ENCODE measurements around the gene PPIL6.

The PPIL6 gene

GRCh38 chr6:109440331-109441068 lies at the start of gene PPIL6, which contains the start of gene SMPD2:
Gene PPIL6, minus strand, starts transcription at chr6:109440628. Its CDS starts 38 bp downstream, at chr6:109440590.
Gene SMPD2, plus strand, starts transcription at chr6:109440724. Its CDS starts 398 bp downstream, at chr6:109441122.
- DNase-seq (ENCODE audit: low spot score): peak; percentile 69

GRCh38 chr6:109488001-109488400 lies 47.6 kb upstream of the PPIL6 start:
- DNase-seq (ENCODE audit: low spot score): no peak

GRCh38 chr6:109486068-109486467 lies 45.6 kb upstream of the PPIL6 start:
- DNase-seq (ENCODE audit: low spot score): no peak

- DNase-seq (ENCODE audit: low spot score): no peak
Observed at GRCh38 chr6:109485266-109485935, 45.0 kb upstream of the PPIL6 start.

GRCh38 chr6:109484122-109484521 lies 43.7 kb upstream of the PPIL6 start:
- no peak for DNase-seq (ENCODE audit: low spot score)

- DNase-seq (ENCODE audit: low spot score): no peak
Observed at GRCh38 chr6:109483735-109484057, 43.3 kb upstream of the PPIL6 start.

GRCh38 chr6:109482905-109483734 lies 42.7 kb upstream of the PPIL6 start, which contains the start of gene ZBTB24:
Gene ZBTB24, minus strand, starts transcription at chr6:109483219. Its CDS starts 1,193 bp downstream, at chr6:109482026.
- DNase-seq (ENCODE audit: low spot score): peak; percentile 88

GRCh38 chr6:109480993-109481480 lies 40.6 kb upstream of the PPIL6 start:
- DNase-seq (ENCODE audit: low spot score): no peak

GRCh38 chr6:109478841-109479624 lies 38.6 kb upstream of the PPIL6 start:
- no peak for DNase-seq (ENCODE audit: low spot score)

GRCh38 chr6:109478222-109478805 lies 37.9 kb upstream of the PPIL6 start:
- DNase-seq (ENCODE audit: low spot score): no peak

- DNase-seq (ENCODE audit: low spot score): no peak
Observed at GRCh38 chr6:109477725-109478124, 37.3 kb upstream of the PPIL6 start.

- no peak for DNase-seq (ENCODE audit: low spot score)
Observed at GRCh38 chr6:109477184-109477583, 36.8 kb upstream of the PPIL6 start.

GRCh38 chr6:109475625-109476024 lies 35.2 kb upstream of the PPIL6 start:
- DNase-seq (ENCODE audit: low spot score): no peak

GRCh38 chr6:109474995-109475394 lies 34.6 kb upstream of the PPIL6 start:
- no peak for DNase-seq (ENCODE audit: low spot score)

GRCh38 chr6:109473120-109473519 lies 32.7 kb upstream of the PPIL6 start:
- DNase-seq (ENCODE audit: low spot score): no peak

GRCh38 chr6:109472132-109472995 lies 31.9 kb upstream of the PPIL6 start:
- no peak for DNase-seq (ENCODE audit: low spot score)

- no peak for DNase-seq (ENCODE audit: low spot score)
Observed at GRCh38 chr6:109471105-109471810, 30.8 kb upstream of the PPIL6 start.

GRCh38 chr6:109469591-109470189 lies 29.3 kb upstream of the PPIL6 start:
- no peak for DNase-seq (ENCODE audit: low spot score)

GRCh38 chr6:109467696-109468095 lies 27.3 kb upstream of the PPIL6 start:
- no peak for DNase-seq (ENCODE audit: low spot score)
